Muscle layer of colon (tissue), 2 donors: Measurements from ENCODE around the gene TNFRSF4.

Experiments
- H3K27ac ChIP-seq: one replicate; pipeline ENCODE4 v1.7.0; 2013; ENCODE audit warnings: low read depth, mild to moderate bottlenecking, low read length, moderate library complexity
- H3K27me3 ChIP-seq, 2 donors: one replicate each; pipeline ENCODE4 v1.7.0; 2013; ENCODE audit warnings: low read length in 2 of 2, mild to moderate bottlenecking in 2 of 2; ENCODE audit not compliant: insufficient read depth in 2 of 2, control insufficient read depth in 1 of 2
- H3K36me3 ChIP-seq: one replicate; pipeline ENCODE4 v1.7.0; 2013; ENCODE audit warnings: mild to moderate bottlenecking, low read length; ENCODE audit not compliant: insufficient read depth
- H3K4me1 ChIP-seq: one replicate; pipeline ENCODE4 v1.7.0; 2013; ENCODE audit warnings: mild to moderate bottlenecking, low read length; ENCODE audit not compliant: insufficient read depth
- H3K4me3 ChIP-seq, 2 donors: one replicate each; pipeline ENCODE4 v1.7.0; 2013; ENCODE audit warnings: low read length in 2 of 2, low read depth in 1 of 2, mild to moderate bottlenecking in 1 of 2, moderate library complexity in 1 of 2
- H3K9ac ChIP-seq: one replicate; pipeline ENCODE4 v1.7.0; 2013; ENCODE audit warnings: low read length
- H3K9me3 ChIP-seq: one replicate; pipeline ENCODE4 v1.7.0; 2013; ENCODE audit warnings: mild to moderate bottlenecking, low read length
- donor health status: abdominal sarcoma.
- donor health status: Adenocarcinoma of cecum.

TNFRSF4 gene

DNA sequence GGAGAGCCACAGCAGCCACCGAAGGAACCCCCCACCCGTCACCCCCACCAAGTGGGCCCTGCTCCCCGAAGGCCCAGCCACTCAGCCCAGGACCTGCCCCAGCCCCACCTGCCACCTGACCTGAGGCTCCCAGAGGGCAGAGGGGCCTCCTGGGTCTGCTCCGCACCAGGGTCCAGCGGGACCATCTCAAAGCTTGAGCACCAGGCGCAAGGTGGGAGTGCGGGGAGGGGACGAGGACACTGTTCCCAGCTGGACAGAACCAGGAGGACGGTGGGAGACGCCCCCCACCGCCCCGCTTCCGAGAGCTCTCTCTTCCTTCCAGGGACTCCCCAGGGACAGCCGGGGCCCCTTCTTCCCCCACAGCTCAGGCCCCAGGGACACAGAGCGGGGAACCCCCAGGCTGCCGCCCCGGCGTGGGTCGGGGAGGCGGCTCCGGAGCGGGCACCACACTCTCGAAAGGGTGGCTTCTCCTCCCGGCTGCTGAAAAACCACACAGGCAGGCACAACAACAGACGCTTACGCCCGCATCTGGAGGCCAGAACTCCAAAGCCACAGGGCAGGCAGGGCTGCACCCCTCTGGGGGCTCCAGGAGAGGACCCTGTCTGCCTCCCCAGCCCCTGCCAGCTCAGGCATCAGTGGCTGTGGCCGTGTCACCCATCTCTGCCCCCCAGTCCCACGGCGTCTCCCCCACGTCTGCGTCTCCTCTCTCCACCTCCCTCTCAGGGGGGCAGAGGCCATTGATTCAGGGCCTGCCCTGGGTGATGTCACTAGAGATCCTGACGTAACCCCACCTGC is 42.2 kb downstream of the TNFRSF4 start:
- no peaks in the 10 kb centered on the region for H3K4me1 ChIP-seq
- no peak overlapping the region for H3K4me3 ChIP-seq
- H3K27me3 ChIP-seq, result peaks cover 0 to 82% of the 10 kb centered on the region in 2 donors
- no peak overlapping the region for H3K27ac ChIP-seq
- H3K9ac ChIP-seq, result no peak overlapping the region
- H3K36me3 ChIP-seq, result no peaks in the 10 kb centered on the region
- no peaks in the 10 kb centered on the region for H3K9me3 ChIP-seq

DNA sequence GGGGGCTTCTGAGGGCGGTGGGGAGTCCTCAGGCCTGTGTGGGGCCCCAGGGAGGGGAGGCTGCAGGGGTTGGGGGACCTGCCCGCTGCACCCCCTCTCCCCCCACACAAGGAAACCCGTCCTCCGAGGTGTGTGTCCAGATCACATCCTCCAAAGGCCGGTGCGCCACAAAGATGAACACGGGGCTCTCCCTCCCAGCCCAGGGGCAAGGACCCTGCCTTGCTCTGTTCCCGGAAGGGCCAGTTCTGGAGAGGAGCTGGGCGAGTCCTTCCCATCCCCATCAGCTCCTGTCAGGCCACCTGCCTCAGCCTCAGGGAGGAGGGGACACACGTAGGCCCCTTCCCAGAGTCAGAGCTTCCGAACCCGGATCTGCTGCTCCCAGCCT is 42.8 kb downstream of the TNFRSF4 start:
- Histone ChIP-seq H3K9me3 (no peaks in the 10 kb centered on the region), H3K27me3 (peaks cover 0 to 79% of the 10 kb centered on the region in 2 donors), H3K27ac (no peak overlapping the region)

DNA sequence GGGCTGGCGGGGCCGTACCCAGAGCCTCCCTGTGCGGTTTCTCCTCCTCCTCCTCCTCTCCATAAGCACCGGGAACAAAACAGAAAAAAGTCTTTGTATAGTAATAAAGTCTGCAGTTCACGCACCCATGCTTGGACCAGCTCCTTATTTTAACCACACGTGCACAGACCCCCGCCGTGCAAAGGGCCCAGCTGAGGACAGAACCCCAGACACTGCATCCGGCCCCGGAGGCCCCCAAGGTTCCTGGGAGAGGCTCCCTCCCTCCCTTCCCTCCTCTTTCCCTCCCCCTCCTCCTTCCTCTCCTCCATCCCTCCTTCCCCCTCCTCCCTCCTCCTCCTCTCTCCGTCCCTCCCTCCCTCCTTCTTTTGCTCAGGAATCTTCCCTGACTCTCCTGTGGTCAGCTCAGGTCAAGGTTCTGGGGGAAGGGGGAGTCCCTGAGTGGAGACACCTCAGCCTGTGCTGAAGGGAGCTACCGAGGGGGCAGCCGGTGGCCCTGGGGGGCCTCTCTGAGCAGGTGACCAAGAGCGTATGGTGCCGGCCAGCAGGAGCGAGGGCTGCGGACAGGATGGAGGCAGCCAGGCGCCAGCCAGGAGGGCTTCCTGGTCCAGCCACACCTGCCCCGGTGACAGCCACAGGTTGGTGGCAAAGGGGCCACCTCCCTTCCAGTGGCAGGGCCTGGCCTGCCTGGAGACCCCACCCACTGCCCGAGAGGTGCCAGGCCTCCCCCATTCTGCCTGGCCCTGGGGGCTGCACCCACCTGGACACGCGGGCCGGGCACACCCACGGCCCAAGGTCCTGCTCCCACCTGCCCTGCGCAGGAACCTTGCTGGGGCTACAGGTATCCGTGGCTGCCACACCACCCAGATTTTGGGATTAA is 43.5 kb downstream of the TNFRSF4 start:
- Histone ChIP-seq H3K27me3 (peaks cover 0 to 78% of the 10 kb centered on the region in 2 donors), H3K9ac (no peak overlapping the region), H3K9me3 (no peaks in the 10 kb centered on the region), H3K27ac (no peak overlapping the region), H3K36me3 (no peaks in the 10 kb centered on the region), H3K4me3 (no peak overlapping the region), H3K4me1 (no peaks in the 10 kb centered on the region)

More for the DNA sequence above, 42.8 kb downstream of the TNFRSF4 start:
- Histone ChIP-seq H3K4me3 (no peak overlapping the region), H3K4me1 (no peaks in the 10 kb centered on the region), H3K9ac (no peak overlapping the region), H3K36me3 (no peaks in the 10 kb centered on the region)

DNA sequence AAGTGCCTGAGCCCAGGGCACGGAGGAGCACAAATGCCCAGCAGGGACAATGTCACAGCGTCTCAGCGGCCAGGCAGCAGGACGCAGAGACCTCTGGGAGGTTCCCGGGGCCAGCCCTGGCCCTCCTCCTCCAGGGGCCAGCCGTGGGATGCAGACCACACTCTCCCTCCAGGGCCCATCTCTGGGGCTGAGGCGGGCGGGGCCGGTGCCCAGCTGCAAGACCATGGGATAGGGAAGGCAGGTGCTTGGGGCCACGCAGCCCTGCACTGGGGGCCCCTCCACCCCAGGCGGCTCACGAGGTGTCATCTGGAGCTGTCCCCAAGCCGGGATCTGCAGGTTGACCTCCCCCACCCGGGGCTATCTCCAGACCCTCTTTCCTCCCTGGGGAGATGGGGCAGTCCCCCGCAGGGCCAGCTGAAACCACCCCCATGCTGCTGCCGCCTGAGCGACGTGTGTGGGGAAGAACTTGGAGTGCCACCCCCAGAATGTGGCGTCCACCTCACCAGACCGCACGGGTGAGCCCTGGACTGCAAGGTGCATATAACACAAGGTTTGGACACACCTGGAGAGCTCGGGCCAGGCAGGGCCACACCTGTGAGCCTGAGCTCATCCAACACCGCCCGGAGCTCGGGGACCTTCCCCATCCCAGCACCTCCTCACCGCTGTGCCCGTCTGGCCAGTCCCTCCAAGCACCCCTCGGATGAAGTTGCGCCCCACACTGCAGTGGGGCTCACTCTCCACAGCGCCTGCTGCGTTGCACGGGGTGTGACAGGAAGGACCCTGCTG is 44.3 kb downstream of the TNFRSF4 start:
- Histone ChIP-seq H3K27me3 (peaks cover 0 to 85% of the 10 kb centered on the region in 2 donors), H3K9me3 (no peaks in the 10 kb centered on the region), H3K4me1 (no peaks in the 10 kb centered on the region), H3K9ac (no peak overlapping the region), H3K27ac (no peak overlapping the region), H3K36me3 (no peaks in the 10 kb centered on the region), H3K4me3 (no peak overlapping the region)

DNA sequence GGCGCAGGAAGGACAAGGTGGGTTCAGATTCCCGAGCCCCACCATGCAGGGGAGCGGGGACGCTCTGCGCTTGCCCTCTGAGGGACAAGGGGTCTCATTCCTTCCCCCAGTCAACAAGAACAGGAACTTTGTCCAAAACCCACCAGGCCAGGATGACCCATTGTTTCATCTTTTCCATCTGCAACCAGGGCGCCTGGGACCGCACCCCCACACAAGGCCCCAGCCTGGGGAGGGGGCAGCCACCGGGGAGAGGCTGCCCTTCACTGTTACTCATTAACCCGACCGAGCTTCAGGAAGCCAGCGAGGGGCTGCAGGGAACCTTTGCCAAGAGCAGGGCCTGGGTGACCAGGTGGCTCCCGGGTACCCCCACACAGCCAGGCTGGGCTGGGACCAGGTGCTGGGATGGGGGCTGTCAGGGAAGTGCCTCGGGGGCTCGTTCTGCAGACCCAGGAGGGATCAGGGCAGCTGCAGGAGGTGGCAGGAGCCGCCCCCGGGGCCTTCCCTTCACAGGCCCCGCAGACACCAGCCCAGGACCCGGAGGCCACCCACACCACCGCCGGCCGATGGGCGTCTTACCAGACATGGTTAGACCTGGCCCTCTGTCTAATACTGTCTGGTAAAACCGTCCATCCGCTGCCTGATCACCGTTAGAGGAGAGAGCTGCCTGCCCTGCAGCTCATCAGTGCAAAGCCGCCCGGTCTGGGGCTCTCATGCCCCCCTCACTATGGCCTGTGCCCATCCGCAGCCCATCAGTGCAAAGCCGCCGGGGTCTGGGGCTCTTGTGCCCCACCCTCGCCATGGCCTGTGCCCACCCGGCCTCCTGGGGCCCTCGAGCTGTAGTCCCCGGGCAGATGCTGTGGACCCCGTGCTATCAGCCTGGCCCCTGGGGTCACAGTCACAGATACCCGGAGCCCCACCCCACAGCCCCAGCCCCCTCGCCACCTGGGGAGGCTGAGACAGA is 45.2 kb downstream of the TNFRSF4 start:
- Histone ChIP-seq H3K27ac (no peak overlapping the region), H3K4me1 (no peaks in the 10 kb centered on the region), H3K36me3 (no peaks in the 10 kb centered on the region), H3K9ac (no peak overlapping the region), H3K9me3 (no peaks in the 10 kb centered on the region), H3K27me3 (peaks cover 0 to 80% of the 10 kb centered on the region in 2 donors), H3K4me3 (no peak overlapping the region)

DNA sequence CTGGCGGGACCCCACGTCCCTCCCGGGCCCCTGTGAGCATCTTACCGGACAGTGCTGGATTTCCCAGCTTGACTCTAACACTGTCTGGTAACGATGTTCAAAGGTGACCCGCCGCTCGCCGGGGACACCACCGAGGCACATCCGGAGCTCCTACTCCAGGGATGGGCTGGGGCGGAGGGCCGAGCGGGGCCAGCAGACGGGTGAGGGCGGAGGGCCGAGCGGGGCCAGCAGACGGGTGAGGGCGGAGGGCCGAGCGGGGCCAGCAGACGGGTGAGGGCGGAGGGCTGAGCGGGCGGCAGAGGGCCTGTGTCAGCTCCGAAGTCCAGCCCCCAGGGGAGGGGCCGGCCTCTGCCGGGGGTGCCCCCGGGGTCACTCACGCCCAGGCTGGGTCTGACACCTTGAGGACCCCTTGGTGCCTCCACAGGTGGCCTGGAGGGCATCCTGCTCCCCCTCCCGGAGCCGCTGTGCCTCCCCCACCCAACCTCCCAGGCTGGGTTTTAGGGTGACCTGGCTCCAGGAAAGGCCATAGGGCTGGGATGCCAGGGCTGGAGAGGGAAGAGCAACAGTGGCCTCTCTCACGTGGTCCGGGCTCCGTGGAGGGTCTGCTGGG is 46.0 kb downstream of the TNFRSF4 start:
- H3K27me3 ChIP-seq, result peaks cover 0 to 80% of the 10 kb centered on the region in 2 donors
- H3K9ac ChIP-seq, result no peak overlapping the region
- no peaks in the 10 kb centered on the region for H3K36me3 ChIP-seq
- no peaks in the 10 kb centered on the region for H3K4me1 ChIP-seq
- no peaks in the 10 kb centered on the region for H3K9me3 ChIP-seq
- H3K4me3 ChIP-seq, result no peak overlapping the region
- no peak overlapping the region for H3K27ac ChIP-seq

DNA sequence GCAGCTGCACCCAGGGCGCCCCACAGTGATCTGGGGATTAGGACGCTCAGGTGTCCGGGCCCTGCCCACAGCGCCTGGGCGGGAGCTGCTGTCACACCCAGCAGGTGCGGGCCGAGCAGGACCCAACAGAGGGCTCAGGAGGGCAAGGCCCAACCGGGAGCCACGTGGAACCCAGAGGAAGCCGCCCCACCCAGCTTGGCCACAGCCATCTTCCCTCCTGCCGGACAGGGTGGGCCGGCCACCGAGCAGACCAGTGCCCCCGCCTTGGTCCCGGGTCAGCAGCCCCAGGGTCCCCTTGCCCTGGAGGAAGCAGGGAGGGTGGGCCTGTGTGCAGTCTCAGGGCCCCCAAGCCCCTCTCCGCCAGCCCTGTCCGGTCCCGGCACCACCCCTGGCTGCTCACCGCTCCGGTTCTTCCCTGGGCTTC is 46.5 kb downstream of the TNFRSF4 start:
- Histone ChIP-seq H3K36me3 (no peaks in the 10 kb centered on the region), H3K27ac (no peak overlapping the region), H3K9ac (no peak overlapping the region), H3K9me3 (no peaks in the 10 kb centered on the region), H3K4me1 (no peaks in the 10 kb centered on the region), H3K4me3 (no peak overlapping the region), H3K27me3 (peaks cover 0 to 84% of the 10 kb centered on the region in 2 donors)

DNA sequence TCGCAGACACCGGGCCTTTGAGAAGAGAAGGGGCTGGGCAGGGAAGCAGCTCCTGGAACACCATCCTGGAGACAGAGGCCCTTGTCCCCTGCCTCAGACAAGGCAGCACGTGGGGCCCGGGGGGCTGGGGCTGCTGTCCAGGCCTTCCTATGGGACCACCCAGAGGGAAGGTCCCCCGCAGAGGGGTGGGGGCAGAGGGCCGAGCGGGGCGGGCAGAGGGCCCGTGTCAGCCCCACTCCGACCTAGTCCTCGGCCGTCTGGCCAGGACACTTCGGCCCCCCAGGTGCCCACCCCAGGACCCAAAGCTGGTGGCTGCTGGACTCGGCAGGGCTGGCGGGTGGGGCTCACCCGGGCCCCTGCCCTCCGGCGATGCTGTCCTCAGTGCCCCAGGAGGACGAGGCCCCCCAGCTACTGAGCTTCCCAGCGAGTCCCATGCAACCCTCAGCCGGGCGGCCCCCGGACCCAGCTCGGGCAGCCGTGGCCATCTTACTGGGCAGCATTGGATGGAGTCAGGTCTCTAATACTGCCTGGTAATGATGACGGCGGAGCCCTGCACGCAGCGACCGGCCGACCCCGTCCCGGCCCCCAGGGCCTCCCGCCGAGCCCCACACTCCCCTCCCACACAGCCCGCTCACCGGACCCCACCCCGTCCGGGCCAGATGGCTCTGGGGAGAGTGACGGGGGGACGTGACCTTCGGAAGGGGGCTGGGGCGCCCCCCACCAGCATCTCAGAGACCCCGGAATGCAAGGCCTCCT is 47.1 kb downstream of the TNFRSF4 start:
- H3K36me3 ChIP-seq, result no peaks in the 10 kb centered on the region
- no peak overlapping the region for H3K4me3 ChIP-seq
- no peak overlapping the region for H3K9ac ChIP-seq
- peaks cover 0 to 85% of the 10 kb centered on the region in 2 donors for H3K27me3 ChIP-seq
- no peaks in the 10 kb centered on the region for H3K4me1 ChIP-seq
- H3K9me3 ChIP-seq, result no peaks in the 10 kb centered on the region
- H3K27ac ChIP-seq, result no peak overlapping the region

DNA sequence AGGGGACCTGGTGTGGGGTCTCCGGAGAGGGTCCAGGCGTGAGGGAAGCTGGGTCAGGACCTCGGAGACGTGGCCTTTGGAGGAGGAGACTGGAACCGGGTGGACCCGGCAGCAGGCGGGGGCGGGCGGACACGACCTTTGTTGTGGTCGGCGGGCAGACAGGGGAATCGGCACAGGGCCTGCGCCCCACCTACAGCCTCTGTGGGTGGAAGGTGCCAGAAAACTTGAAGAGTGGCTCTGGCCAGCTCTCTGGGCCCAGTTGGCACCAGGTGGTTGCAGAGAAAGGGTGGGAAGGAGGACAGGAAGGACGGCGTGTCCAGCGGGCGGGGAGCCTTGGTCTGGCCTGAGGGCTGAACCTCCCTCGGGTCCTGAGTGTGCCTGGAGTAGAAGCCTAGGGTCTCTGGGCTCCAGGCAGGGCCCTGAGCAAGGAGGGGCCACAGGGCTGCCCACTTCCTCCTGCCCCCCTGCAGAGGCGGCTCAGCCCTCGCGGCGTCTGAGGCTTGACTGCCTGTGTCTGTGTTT is 48.0 kb downstream of the TNFRSF4 start:
- H3K27me3 ChIP-seq, result peaks cover 0 to 76% of the 10 kb centered on the region in 2 donors
- H3K27ac ChIP-seq, result no peak overlapping the region
- no peaks in the 10 kb centered on the region for H3K36me3 ChIP-seq
- H3K4me3 ChIP-seq, result no peak overlapping the region
- no peaks in the 10 kb centered on the region for H3K4me1 ChIP-seq
- H3K9me3 ChIP-seq, result no peaks in the 10 kb centered on the region
- H3K9ac ChIP-seq, result no peak overlapping the region
